HG02852 (cell line): ENCODE results near the gene GNAZ.

Experiments
- ATAC-seq: cut with Tn5 transposase; IDR thresholded peaks from one replicate; pipeline ENCODE4 v1.9.1; 2021; ENCODE audit warnings: mild to moderate bottlenecking, moderate library complexity; ENCODE audit not compliant: unreplicated experiment

The GNAZ gene

GRCh38 chr22:23105919-23106318 lies 35.6 kb downstream of the GNAZ start:
- no peak for ATAC-seq

- ATAC-seq = no peak
Measured at GRCh38 chr22:23106344-23106743, 36.0 kb downstream of the GNAZ start.

- no peak for ATAC-seq
Measured at GRCh38 chr22:23106906-23107367, 36.6 kb downstream of the GNAZ start.

DNA sequence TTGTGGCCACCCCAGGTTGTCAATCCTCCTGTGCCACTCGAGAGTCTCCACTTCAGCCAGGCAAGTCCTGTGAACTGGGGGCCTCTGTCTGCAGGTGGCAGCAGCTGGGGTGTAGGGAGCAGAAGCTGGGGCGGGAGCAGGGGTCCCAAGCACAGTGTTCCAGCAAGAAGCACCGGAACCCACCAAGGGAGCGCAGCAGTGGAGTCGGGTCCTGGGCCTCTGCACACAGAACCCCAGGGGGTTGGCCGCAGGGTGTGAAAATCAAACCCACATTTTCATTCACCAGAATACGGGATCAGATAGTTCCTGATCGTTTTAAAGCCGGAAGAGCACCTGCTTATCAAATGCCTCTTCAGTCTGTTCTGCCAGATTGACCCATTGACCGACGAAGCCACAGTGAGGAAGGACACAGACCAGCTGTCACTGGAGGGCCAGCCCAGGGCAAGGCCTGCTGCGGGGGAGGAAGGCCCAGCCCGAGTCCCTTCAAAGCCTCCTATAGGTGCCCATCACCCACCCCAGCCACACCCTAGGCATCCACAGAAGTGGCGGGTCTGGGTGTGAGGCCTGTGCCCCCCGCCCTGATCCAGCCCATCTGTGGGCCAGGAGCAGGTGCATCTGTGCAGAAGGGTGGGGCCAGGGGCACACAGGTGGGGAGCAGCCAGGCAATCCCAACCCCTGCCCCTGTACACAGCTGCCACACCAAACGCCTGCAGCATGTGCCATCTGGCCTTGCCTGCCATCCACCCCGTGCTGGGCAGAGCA lies 37.3 kb downstream of the GNAZ start:
- ATAC-seq = no peak

DNA sequence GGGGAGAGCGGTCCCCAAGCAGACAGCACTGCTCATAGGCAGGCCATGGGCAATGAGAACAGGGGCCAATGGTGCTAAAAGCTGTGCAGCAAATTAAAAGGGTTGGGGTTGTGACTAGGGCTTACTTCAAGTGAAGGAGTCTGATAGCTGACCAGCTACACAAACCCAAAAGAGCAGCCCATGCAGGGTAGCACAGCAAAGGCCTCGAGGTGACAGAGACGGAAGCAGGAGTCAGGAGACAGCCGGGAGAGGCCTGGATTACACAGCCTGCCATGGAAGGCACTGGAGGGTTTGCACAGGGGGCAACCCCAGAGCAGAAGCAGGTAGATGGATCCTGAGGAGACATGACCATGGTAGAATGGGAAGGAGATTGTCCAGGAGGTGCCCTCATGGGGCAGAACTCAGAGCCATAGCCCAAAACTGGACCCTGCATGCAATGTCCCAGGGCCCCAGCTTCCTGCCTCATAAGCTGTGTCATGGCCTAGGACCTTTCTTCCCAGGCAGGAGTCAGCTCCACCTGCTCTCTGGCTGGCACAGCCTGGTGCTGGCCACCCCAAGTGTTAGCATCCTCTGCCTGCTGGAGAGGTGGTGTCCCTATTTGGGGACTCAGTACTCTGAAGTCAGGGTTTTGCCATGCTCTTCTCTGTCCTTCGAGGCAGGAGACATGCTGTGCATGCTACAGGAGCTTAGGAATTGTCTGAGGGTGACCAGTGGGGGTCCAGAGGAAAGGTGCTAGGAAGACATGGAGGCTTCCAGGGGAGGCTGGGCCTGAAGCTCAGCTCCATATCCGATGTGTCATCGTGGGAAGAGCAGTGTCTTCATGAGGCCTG lies 38.1 kb downstream of the GNAZ start:
- no peak for ATAC-seq

GRCh38 chr22:23109079-23109347 lies 38.7 kb downstream of the GNAZ start:
- ATAC-seq = no peak

- no peak for ATAC-seq
Measured at GRCh38 chr22:23109441-23109978, 39.2 kb downstream of the GNAZ start.

DNA sequence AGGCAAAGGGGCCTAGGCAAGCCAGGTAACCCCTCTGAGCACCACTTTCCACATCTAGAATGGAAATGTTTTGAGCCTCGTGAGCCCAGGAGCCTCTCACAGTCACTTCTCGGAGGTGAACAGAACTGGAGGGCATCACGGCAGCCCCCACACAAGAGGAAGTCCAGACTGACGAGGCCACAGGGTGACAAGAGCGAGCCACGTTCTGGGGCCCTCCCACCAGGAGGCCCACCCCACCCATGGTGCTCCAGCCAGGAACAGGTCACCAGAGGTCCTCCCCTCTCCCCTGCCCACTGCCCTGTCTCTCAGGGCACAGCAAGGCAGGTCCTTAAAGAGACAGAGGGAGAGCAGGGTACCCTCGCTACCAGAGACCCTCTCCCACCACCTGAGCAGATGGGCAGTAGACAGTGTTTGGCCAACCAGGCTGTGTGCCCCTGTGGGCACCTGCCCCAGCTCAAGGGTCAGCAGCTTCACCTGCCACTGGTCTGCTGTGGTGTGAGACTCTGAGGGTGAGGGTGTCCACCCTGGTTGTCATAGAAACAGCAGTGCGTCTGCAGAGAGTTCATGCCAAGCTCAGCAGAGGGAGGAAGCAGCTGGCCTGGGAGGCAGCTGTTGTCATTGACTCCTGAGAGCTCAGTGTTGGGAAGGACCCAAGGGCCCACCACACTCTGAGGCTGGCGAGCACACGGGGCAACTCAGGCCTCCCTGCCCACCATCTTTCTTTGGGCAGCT lies 40.0 kb downstream of the GNAZ start:
- ATAC-seq = no peak

- no peak for ATAC-seq
Measured at GRCh38 chr22:23110922-23111527, 40.7 kb downstream of the GNAZ start.

DNA sequence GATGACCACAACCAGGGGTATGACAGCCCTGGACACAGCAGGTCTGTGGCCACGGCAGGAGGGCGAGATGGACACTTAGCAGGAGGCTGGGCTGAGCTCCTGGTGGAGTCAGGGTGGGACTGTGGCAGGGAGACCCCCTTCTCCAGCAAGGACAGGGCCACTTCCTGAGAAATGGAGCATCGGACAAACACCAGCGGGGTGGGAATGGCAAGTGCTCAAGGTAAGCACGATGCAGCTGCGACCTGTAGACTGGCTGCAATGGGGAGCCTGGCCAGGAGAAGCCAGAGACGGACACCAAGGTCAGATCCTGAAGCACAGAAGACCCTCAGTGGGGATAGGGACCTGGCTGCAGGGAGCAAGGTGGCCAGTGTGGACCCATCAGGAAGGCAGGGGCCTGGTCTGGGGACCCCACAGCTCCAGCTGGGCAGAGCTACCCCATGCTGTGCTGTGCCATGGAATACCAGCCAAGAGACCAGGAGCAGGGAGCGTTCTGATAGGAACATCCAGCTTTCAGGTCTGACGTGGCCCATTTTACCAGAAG lies 42.2 kb downstream of the GNAZ start:
- no peak for ATAC-seq

DNA sequence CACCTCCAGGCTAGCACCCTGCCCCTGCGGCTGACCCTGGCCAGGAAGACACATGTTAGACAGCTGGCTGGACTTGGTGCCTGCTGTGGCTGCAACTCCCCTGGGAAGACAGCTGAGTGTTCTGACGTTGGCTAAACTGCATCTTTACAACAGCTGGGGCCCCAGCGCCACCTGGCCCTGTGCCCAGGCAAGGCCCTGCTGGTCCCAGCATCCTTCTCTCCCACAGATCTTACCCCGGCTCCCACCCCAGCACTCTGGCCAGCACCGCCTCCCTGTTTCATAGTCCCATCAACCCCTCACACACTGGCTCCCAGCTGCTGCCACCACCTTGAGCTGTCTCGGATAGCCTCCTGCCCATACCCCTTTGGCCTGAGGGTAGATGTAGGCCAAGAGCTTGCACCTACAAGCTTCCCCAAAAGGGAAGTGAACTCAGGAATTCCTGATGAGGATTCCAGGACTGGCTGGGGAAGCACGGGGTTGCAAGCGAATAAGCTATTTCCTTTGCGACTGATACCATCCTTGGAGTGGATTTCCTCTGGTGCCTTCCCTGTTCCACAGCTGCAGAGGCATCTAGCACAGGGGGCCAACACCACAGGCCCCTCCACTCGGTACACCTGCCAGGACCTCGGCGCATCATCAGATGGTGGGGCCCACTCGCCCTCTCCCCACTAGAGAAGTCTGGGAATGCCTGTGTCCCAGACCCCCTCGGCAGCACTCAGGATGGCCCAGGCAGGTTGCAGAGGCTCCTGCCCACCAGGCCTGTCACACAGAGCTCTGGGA lies 42.9 kb downstream of the GNAZ start:
- ATAC-seq = no peak

GRCh38 chr22:23113847-23114720 lies 43.8 kb downstream of the GNAZ start:
- ATAC-seq = no peak

- ATAC-seq = no peak
Measured at GRCh38 chr22:23114721-23115020, 44.4 kb downstream of the GNAZ start.

DNA sequence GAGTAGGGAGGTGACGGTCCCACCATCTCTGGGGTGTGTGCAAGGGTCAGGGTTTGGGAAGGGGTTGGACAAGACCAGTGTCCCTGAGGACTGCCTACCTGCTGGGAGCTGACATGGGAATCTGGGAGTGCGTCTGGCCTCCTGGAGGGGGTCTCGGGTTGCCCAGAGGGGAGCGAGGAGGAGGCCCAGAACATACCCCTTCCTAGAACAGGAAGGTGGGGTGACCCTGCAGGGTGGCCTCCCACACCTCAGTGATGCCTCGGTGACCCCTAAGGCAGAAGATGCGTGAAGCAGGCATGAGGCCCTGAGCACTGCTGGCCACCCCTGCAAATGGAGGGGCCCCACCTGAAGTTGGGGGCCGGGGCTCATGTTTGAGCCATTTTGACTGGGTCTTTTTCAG lies 45.0 kb downstream of the GNAZ start:
- ATAC-seq = no peak

DNA sequence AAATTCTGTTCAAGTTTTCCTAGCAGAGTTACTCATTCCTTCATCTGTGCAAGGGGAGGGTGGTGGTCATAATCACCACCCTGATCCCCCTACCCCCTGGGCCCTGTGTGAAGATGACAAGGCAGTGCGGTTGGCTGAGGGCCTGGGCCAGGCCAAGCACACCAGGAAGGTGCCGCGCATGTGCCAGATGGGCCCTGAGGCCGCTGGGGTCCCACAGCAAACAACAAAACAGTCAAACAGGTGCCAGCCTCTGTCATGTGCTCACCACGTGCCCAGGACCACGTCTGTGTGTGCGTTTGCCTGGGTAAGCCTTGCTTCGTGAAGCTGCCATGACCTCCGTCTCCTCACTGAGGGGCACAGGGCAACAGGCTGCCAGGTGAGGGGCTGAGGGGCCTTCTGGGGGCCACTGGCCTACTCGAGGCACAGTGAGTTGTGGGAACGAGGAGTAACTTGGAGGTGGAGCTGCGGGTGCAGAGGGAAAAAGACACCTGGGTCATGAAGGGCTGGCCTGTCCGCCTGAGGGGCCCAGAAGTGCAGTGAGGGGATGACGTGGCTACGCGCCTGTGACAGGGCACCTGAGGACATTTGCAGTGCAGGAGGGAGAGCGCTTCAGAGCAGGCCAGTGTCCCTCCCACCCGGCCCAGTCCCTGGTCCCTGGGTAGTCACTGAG lies 45.6 kb downstream of the GNAZ start:
- ATAC-seq = no peak

DNA sequence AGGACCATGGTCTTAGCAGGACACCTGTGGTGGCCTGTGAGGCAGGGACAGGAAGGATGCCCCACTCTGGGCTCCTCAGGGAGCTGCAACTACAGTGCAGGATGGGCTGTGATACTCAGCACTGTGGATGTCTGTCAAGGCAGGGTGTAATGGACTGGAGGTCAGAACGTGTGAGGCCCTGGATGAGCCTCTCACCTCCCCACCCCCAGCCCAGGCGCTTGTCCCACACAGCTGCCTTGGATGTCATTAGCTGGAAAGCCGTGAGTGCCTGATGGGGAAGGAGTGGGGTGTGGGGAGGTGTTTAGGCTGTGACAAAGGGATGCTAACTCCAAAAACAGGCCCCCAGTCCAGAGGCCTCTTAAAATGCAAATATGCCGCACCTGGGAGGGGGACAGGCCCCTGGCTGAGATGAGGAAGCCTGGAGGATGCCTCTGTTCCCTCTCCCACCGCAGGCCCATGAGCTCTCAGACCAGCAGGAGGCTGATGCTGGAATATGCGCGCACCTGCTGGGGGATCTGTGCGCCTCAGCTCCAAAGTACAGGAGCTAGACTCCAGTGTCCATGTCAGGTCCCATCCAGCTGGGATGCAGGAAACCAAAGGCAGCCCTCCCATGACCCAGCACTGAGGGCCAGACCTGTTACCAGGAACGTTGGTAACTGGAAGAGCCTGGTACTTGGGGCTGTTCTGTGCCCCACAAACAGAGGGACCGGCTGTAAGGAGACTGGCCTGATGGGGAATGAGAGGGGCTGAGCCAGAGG lies 46.4 kb downstream of the GNAZ start:
- ATAC-seq = no peak

DNA sequence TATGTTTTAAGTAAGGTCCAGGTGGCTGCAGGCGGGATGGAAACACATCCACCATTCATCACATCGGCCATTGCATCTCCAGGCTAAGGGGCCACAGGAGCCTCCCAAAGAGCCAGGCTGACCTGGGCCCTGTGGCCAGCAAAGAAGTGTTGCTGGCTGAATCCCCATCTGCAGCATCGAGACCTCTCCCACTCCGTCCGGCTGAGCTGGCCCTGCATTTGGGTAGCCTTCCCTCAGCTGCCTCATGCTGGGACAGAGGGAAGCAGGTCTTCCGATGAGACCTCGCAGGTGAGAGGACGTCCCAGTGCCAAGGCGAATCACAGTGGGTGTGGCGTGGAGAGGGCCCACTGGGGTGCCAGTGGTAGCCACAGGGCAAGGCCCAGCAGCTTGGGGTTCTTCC lies 47.0 kb downstream of the GNAZ start:
- ATAC-seq = no peak
